OCI-LY7 (cell line): ENCODE results near the gene IRGQ.

ENCODE experiments used
- EZH2phosphoT487 ChIP-seq: fragments of 200-600 bp; sonication (generic); IDR thresholded peaks from 2 replicates; pipeline ENCODE4 v1.6.1; 2018; ENCODE audit warnings: low read depth, borderline replicate concordance, mild to moderate bottlenecking, mixed run types, antibody characterized with exemption, low read length, moderate library complexity, mixed read lengths
- TF ChIP-seq, protein P1 (sequence below): fragments of 200-600 bp; sonication (generic); conservative IDR thresholded peaks from 2 replicates; pipeline ENCODE4 v1.5.1; 2014; ENCODE audit warnings: mild to moderate bottlenecking, antibody characterized with exemption, low read length, moderate library complexity, mixed read lengths

DNA sequence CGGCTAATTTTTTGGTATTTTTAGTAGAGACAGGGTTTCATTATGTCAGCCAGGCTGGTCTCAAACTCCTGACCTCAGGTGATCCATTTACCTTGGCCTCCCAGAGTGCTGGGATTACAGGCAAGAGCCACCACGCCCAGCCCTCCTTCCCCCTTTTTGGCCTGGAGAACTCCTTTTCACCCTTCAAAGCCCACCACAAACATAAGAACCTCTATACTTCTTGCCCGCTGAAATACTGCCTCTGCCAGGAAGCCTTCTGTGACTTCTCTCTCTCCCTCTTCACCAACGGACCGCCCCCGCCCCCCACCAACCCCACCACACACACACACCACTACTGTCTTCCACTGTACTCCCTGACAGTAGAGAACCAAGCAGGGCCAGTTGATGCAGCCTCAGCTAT, 21.0 kb upstream of the IRGQ start:
- TF ChIP-seq, protein P1, sequence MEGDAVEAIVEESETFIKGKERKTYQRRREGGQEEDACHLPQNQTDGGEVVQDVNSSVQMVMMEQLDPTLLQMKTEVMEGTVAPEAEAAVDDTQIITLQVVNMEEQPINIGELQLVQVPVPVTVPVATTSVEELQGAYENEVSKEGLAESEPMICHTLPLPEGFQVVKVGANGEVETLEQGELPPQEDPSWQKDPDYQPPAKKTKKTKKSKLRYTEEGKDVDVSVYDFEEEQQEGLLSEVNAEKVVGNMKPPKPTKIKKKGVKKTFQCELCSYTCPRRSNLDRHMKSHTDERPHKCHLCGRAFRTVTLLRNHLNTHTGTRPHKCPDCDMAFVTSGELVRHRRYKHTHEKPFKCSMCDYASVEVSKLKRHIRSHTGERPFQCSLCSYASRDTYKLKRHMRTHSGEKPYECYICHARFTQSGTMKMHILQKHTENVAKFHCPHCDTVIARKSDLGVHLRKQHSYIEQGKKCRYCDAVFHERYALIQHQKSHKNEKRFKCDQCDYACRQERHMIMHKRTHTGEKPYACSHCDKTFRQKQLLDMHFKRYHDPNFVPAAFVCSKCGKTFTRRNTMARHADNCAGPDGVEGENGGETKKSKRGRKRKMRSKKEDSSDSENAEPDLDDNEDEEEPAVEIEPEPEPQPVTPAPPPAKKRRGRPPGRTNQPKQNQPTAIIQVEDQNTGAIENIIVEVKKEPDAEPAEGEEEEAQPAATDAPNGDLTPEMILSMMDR = no peak
- no peak for TF ChIP-seq EZH2phosphoT487
